Activated CD8-positive, alpha-beta T cell treated with anti-CD3 and anti-CD28 coated beads, Interleukin-2, amount 10 ng/mL, durations not matched to agents 7 days and 5 days (primary cell): ENCODE results near the gene CDCA5. TPM values are rescaled to one million over a fixed set of nuclear protein-coding genes. Genes with fewer than 3 reads are reported as not detected.

Experiments
- ATAC-seq: fragments of 150-1000 bp; cut with Tn5 transposase; one replicate; pipeline ENCODE4 v1.10.0; 2021; ENCODE audit warnings: moderate library complexity
- CTCF ChIA-PET: fragments of 350-600 bp; sonication (Branson Sonifier 250); formaldehyde crosslinking; loops from one replicate; lab custom pipeline; 2021; ENCODE audit warnings: antibody characterized with exemption; lab: Charles Lee
- POLR2A ChIA-PET: fragments of 350-600 bp; sonication (Branson Sonifier 250); formaldehyde crosslinking; loops from one replicate; lab custom pipeline; 2021; ENCODE audit warnings: antibody characterized with exemption; lab: Charles Lee
- DNase-seq: peaks from one replicate; pipeline ENCODE4 v3.0.0-alpha.2; 2020
- H3K27ac Mint-ChIP-seq: one replicate; pipeline ENCODE4 v1.8.0; 2021; ENCODE audit warnings: mild to moderate bottlenecking, mixed read lengths
- H3K27me3 Mint-ChIP-seq: one replicate; pipeline ENCODE4 v1.8.0; 2021; ENCODE audit warnings: low read depth, mixed read lengths
- H3K36me3 Mint-ChIP-seq: one replicate; pipeline ENCODE4 v1.8.0; 2021; ENCODE audit warnings: low read depth, mixed read lengths
- H3K4me1 Mint-ChIP-seq: one replicate; pipeline ENCODE4 v1.8.0; 2021; ENCODE audit warnings: low read depth, mixed read lengths
- H3K4me3 Mint-ChIP-seq: one replicate; pipeline ENCODE4 v1.8.0; 2021; ENCODE audit warnings: mild to moderate bottlenecking, mixed read lengths
- H3K9me3 Mint-ChIP-seq: one replicate; pipeline ENCODE4 v1.8.0; 2022; ENCODE audit warnings: mixed read lengths; ENCODE audit not compliant: insufficient read depth
- total RNA-seq, 2 experiments: library from RNA; stranded (reverse); gene quantifications; one replicate each; pipeline ENCODE4 v1.2.3, GENCODE V29; 2021

Gene CDCA5
- 100 to 1,000 TPM; 127 to 129 TPM for total RNA-seq

GRCh38 chr11:65083834-65084597 lies at the start of gene CDCA5, which contains the start of gene ZFPL1:
TSS of gene CDCA5 (minus strand) at chr11:65084040. CDS start at chr11:65083978, 62 bp downstream.
TSS of gene ZFPL1 (plus strand) at chr11:65084222. CDS start at chr11:65084699, 477 bp downstream.
- Mint-ChIP-seq H3K9me3 (no peaks in the 10 kb centered on the region), H3K4me1 (peaks cover 52% of the 10 kb centered on the region), H3K36me3 (peaks cover 67% of the 10 kb centered on the region), H3K27me3 (no peaks in the 10 kb centered on the region), H3K4me3 (peak within 1 kb of the TSS; percentile 92), H3K27ac (peak within 1 kb of the TSS; percentile 98)
- CTCF ChIA-PET: interaction anchor here (1.0 to 1.7 kb wide), 7 partner anchors 11 to 196 kb away, joined by 3 to 26 read pairs (median 7); partner anchors contain the start of genes ARL2 and ZNHIT2
- DNase-seq: peak; percentile 97
- POLR2A ChIA-PET: interaction anchor here (1.0 to 2.4 kb wide), 16 partner anchors 10 to 421 kb away, joined by 3 to 19 read pairs (median 4); partner anchors contain the start of genes FAU, MRPL49, SAC3D1 and TM7SF2
- ATAC-seq: peak; percentile 84

- H3K4me3 Mint-ChIP-seq: peak overlapping the region; percentile 99
- no peaks in the 10 kb centered on the region for H3K9me3 Mint-ChIP-seq
- H3K4me1 Mint-ChIP-seq: peaks cover 29% of the 10 kb centered on the region
- ATAC-seq (peak; percentile 12), DNase-seq (peak; percentile 71)
- POLR2A ChIA-PET: interaction anchor here (1.0 to 1.4 kb wide), 2 partner anchors 11 to 19 kb away, joined by 3 to 4 read pairs; partner anchors contain the start of genes FAU and MRPL49
- peaks cover 36% of the 10 kb centered on the region for H3K36me3 Mint-ChIP-seq
- H3K27ac Mint-ChIP-seq: peak overlapping the region; percentile 100
- no peaks in the 10 kb centered on the region for H3K27me3 Mint-ChIP-seq
- CTCF ChIA-PET: interaction anchor here (0.6 to 1.8 kb wide), 4 partner anchors 11 to 197 kb away, joined by 3 to 5 read pairs (median 4); partner anchors contain the start of genes FAU and MRPL49
Measured at GRCh38 chr11:65132988-65133700, 49.3 kb upstream of the CDCA5 start.

GRCh38 chr11:65132238-65132987 lies 48.6 kb upstream of the CDCA5 start:
- Mint-ChIP-seq H3K36me3 (peaks cover 36% of the 10 kb centered on the region), H3K4me3 (peak overlapping the region; percentile 99), H3K4me1 (peaks cover 29% of the 10 kb centered on the region), H3K27ac (peak overlapping the region; percentile 100), H3K9me3 (no peaks in the 10 kb centered on the region), H3K27me3 (no peaks in the 10 kb centered on the region)
- ChIA-PET POLR2A (interaction anchor here (1.4 kb wide), 1 partner anchor 10 kb away, joined by 4 read pairs; the partner anchor contains the start of genes FAU and MRPL49), CTCF (interaction anchor here (1.8 kb wide), 1 partner anchor 10 kb away, joined by 5 read pairs; the partner anchor contains the start of genes FAU and MRPL49)
- ATAC-seq (no peak), DNase-seq (no peak)

GRCh38 chr11:65131895-65132237 lies 48.0 kb upstream of the CDCA5 start:
- no peak overlapping the region for H3K27ac Mint-ChIP-seq
- ChIA-PET CTCF (interaction anchor here (1.6 kb wide), 1 partner anchor 14 kb away, joined by 7 read pairs; the partner anchor contains the start of gene ZNHIT2), POLR2A (interaction anchor here (0.8 kb wide), 1 partner anchor 11 kb away, joined by 3 read pairs; no protein-coding TSS in a partner anchor)
- H3K36me3 Mint-ChIP-seq: peaks cover 40% of the 10 kb centered on the region
- H3K27me3 Mint-ChIP-seq: no peaks in the 10 kb centered on the region
- H3K4me3 Mint-ChIP-seq: no peak overlapping the region
- H3K9me3 Mint-ChIP-seq: no peaks in the 10 kb centered on the region
- no peak for DNase-seq
- no peak for ATAC-seq
- H3K4me1 Mint-ChIP-seq: peaks cover 29% of the 10 kb centered on the region

- H3K9me3 Mint-ChIP-seq: no peaks in the 10 kb centered on the region
- no peak overlapping the region for H3K4me3 Mint-ChIP-seq
- no peak overlapping the region for H3K27ac Mint-ChIP-seq
- no peak for DNase-seq
- peaks cover 26% of the 10 kb centered on the region for H3K4me1 Mint-ChIP-seq
- POLR2A ChIA-PET: interaction anchor here (0.8 to 1.5 kb wide), 2 partner anchors 9 to 11 kb away, joined by 3 to 6 read pairs; partner anchors contain the start of genes FAU and MRPL49
- no peaks in the 10 kb centered on the region for H3K27me3 Mint-ChIP-seq
- CTCF ChIA-PET: interaction anchor here (1.6 kb wide), 1 partner anchor 13 kb away, joined by 7 read pairs; the partner anchor contains the start of gene ZNHIT2
- no peak for ATAC-seq
- peaks cover 43% of the 10 kb centered on the region for H3K36me3 Mint-ChIP-seq
Measured at GRCh38 chr11:65131417-65131776, 47.6 kb upstream of the CDCA5 start.

- no peak overlapping the region for H3K27ac Mint-ChIP-seq
- H3K4me1 Mint-ChIP-seq: peaks cover 20% of the 10 kb centered on the region
- ATAC-seq (no peak), DNase-seq (no peak)
- no peaks in the 10 kb centered on the region for H3K9me3 Mint-ChIP-seq
- peaks cover 48% of the 10 kb centered on the region for H3K36me3 Mint-ChIP-seq
- ChIA-PET POLR2A (interaction anchor here (0.8 to 1.5 kb wide), 2 partner anchors 9 to 10 kb away, joined by 3 to 6 read pairs; partner anchors contain the start of genes FAU and MRPL49), CTCF (interaction anchor here (1.6 kb wide), 1 partner anchor 13 kb away, joined by 7 read pairs; the partner anchor contains the start of gene ZNHIT2)
- H3K27me3 Mint-ChIP-seq: no peaks in the 10 kb centered on the region
- no peak overlapping the region for H3K4me3 Mint-ChIP-seq
Measured at GRCh38 chr11:65130631-65131416, 47.0 kb upstream of the CDCA5 start.

GRCh38 chr11:65129649-65130441 lies 46.0 kb upstream of the CDCA5 start:
- Mint-ChIP-seq H3K36me3 (peaks cover 52% of the 10 kb centered on the region), H3K4me3 (no peak overlapping the region), H3K9me3 (no peaks in the 10 kb centered on the region), H3K4me1 (peaks cover 19% of the 10 kb centered on the region), H3K27ac (no peak overlapping the region), H3K27me3 (no peaks in the 10 kb centered on the region)
- ChIA-PET CTCF (interaction anchor here (1.3 to 1.7 kb wide), 2 partner anchors 12 to 20 kb away, joined by 5 to 7 read pairs; partner anchors contain the start of gene ZNHIT2), POLR2A (interaction anchor here (1.5 kb wide), 1 partner anchor 8 kb away, joined by 6 read pairs; the partner anchor contains the start of genes FAU and MRPL49)
- DNase-seq (no peak), ATAC-seq (no peak)

GRCh38 chr11:65128182-65129145 lies 44.6 kb upstream of the CDCA5 start:
- ChIA-PET CTCF (interaction anchor here (1.7 kb wide), 1 partner anchor 18 kb away, joined by 7 read pairs; no protein-coding TSS in a partner anchor), POLR2A (interaction anchor here (0.5 to 2.0 kb wide), 2 partner anchors 11 to 1808 kb away, joined by 3 to 5 read pairs; partner anchors contain the start of gene ZNHIT2)
- H3K27ac Mint-ChIP-seq: no peak overlapping the region
- ATAC-seq (no peak), DNase-seq (no peak)
- H3K27me3 Mint-ChIP-seq: no peaks in the 10 kb centered on the region
- H3K36me3 Mint-ChIP-seq: peaks cover 56% of the 10 kb centered on the region
- H3K4me3 Mint-ChIP-seq: no peak overlapping the region
- no peaks in the 10 kb centered on the region for H3K9me3 Mint-ChIP-seq
- H3K4me1 Mint-ChIP-seq: peaks cover 24% of the 10 kb centered on the region
